HG03060 (cell line): Measurements from ENCODE around the gene CD63.
A peak's percentile ranks its signal among the peaks of the same experiment; 100 is the strongest.

Experiments
- ATAC-seq: cut with Tn5 transposase; IDR thresholded peaks from one replicate; pipeline ENCODE4 v1.9.1; 2021; ENCODE audit warnings: low read depth, moderate number of reproducible peaks; ENCODE audit not compliant: unreplicated experiment

The CD63 gene

DNA sequence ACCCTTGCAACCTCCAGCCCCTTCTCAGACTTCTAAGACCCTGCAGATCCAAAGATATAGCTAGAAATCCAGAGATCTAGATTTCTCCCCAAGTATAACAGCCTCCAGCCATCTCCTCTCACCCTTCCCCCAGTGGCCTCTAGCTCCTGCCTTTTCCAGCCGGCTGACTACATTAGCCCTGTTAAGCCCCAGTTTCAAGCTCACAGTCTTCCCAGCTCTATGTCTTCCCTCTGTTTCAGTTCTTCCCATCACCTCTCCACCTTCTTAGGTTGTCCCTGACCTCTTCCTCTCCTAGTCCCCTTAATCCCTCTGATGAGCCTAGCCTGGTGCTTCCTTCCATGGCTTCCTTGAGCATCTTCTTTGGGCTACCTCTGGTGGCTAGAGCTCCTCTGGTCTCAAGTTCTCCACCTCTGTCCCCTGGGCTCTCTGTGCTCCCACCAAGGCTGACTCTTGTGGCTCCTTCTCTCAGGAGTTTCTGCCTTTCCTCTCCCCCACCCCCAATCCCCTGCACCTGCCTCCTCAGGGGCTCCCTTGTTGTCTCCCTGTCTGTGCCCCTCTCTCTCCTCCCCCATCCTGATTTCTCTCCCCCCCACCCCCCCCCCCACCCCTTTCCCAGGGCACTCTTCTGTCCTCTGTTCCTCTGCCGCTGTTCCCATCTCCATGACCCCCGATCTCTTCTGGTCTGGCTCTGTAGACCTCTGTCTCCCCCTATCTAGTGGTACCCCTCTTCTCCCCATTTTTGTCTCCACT, 13.3 kb upstream of the CD63 start:
- ATAC-seq, result no peak

DNA sequence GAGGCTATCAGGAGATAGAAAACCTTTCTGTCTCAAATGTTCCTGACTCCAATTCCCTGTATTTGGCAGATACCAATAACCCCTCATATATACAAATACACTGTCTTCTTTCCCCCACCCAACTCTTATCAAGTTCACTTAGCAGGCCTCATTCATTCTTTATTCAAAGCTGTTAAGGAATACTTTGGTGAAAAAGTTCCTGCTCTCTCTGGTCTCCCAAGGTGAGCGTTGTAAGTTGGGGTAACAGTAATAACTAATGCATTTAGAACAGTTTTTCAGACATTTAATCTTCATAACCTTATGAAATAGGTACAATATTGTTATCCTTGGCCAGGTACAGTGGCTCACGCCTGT, 10.2 kb upstream of the CD63 start:
- no peak for ATAC-seq

DNA sequence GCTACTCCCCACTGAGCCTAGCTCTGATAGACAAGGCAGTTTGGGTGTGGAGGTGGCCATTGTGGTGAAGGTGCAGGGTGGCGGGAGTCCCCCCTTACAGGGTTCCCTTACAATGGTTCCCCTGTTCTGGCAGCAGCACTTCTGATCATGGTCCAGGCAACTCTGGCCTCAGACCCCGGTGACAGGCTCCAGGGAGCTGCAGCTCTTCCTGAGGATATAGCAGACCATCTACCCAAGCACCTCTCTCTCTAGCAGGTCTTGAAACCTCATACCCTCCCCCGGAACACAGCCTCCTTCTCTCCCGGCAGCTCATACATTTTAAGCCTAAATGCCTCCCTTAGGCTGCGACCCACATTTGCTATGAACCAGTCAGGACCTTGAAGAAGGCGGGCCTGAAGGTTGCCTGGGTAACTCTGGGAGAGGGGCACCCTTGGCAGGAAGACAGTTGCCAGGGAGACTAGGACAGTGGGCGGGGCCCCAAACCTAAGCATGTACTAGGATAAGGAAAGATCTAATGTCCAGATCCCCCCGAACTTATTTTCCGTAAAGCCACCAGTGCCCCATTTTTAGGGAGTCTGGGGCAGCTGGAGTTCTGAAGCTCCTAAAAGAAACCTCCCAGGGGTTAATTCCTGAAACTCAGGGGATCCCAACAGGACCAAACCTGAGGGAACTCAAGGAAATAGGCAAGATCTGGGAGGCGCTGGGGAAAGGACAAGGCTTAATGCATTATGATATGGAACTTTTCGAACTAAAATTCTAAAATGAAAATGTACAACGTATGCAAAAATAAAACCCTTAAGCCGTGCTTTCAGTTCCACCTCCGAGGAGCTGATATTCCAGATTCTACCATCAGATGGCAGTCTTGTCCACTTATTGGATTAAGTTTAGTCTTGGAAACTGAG, 9.6 kb upstream of the CD63 start:
- peak; percentile 58 for ATAC-seq

DNA sequence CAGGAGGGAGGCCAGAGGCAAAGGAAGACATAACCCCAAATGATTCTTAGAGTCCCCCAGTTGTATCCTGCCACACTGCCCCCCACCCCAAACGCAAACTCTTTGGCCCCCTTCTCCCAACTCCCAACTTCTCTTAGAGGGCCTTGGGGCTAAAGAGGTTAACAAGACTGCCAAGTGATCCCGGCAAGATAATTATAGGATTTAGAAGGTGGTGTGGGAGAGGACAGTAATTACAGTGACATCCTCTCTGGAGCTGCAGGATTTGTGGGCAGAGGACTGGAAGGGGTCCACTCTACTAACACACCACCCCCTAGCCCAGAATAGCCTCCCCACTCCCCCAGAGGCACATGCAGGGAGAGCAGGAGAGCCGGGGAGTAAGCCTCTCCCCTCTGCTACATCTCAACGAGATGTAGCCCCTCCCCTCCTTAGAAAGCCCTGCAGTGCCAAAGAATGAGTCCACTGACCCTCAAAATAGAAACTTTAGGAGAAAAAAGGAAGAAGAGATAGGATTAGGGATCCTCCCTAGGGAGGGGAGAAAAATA, 8.8 kb upstream of the CD63 start:
- ATAC-seq, result no peak

DNA sequence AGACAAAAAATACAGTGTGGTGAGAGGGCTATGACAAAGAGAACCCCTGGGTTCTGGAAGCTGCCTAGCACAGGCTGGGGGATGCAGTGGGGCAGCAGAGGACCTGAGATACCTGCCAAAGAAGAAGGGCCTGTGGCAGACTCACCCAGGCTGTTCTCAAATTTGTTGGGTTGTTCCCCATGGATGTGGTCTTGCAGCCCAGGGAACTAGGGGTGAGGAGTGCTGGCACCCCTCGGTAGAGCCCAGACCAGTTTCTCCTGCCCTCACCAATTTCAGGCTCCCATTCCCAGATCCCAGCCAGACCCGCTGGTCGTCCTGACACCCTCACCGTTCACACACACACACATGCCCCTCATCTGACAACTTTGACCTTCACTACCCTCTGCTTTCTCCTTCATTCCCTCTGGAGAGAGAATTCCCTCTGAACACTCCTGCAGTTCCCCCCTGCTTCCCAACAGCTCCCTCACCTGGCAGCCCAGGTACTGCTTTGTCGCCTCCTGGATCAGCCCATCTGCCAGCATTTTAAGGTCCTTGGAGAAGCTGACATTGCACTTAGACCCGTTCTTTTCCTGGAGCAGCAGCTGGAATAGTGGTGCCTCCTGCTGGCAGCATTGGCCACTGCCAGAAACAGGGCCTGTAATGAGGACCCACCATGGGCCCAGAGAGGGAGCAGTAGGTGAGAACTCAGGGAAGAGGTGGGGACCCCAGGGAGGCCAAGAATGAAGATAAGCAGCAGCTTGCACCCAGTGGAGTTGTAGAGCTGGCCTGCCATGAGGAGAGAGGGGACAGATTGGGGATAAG, 8.2 kb upstream of the CD63 start:
- no peak for ATAC-seq

DNA sequence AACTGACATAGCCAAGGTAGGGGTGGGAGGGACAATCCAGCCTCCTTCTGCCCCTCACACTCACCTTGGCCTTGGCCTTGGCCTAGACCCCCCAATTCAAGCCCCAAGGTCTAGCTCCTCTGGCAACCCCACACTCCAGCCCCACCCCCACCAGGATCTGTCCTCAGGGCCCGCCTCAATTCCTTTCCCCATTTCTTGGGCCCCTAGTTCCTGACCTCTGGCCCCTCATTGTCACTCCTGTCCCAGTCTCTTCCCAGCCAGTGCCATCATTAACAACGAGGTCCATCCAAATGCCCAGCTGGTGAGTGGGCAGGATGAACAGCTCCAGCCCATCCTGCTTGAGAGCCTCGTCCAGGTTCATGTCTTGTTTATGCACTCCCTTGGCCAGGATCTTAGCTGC, 7.3 kb upstream of the CD63 start:
- ATAC-seq, result no peak

DNA sequence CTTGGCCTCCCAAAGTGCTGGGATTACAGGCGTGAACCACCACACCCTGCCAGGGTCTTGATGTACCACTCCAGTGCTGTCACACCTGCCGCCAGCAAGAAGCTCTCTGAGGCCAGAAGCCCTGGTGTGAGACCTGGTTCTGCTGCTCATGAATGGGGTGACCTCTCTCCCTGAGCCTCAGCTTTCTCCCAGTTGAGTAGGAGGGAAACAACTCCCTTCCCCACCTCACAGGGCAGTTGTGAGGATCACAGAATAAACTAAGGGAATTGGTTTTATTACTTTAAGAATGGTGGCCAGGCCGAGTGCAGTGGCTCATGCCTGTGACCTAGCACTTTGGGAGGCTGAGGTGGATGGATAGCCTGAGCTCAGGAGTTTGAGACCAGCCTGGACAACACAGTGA, 5.8 kb upstream of the CD63 start:
- ATAC-seq, result no peak

DNA sequence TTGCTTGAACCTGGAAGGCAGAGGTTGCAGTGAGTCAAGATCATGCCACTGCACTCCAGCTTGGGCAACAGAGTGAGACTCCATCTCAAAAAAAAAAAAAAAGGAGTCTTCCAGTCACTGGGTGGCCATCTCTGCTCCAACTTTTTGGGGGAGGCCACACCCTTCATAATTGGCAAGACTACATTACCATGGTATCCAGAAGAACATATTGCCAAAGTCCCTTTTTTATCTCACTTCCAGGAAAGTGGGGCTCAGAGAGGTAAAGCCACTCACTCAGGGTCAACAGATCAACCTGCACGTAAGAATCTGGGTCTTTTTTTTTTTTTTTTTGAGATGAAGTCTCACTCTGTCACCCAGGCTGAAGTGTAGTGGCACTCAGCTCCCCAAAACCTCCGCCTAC, 5.0 kb upstream of the CD63 start:
- no peak for ATAC-seq

DNA sequence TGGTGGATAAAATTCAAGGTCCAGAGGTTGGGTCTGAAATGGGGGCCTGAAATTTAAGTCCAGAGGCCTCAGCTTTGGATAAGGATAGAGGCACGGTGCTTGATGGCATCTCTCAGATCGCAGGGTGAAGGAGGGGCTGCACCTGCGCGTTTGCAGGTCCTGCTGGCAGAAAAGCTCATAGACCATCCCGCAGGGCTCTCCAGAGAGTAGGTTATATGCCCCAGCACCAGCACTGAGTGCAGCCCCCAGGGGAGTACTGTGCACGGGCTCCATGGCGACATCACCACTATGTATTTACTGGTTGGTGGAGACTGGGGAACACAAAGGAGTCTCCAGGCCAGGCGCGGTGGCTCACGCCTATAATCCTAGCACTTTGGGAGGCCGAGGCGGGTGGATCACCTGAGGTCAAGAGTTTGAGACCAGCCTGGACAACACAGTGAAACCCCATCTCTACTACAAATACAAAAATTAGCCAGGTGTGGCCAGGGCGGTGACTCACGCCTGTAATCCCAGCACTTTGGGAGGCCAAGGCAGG, 4.3 kb upstream of the CD63 start:
- ATAC-seq, result no peak

DNA sequence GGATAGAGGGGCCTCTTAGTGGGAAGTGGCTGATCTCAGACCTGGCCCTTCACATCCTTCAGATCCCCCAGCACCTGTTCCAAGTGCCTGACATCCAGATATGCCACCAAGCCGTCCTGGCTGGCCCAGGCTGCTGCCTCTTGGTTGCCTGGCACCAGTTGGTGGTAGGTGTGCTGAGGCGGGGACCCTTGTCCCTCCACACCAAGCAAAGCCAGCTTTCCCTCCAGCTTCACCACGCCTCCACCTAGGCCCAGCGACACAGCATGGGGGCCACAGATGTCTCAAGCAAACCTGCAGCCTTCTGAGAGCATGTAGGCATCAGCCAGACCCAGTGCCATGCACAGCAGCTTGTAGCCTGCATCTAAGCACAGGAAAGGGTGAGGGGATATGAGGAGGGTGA, 3.5 kb upstream of the CD63 start:
- ATAC-seq, result no peak

DNA sequence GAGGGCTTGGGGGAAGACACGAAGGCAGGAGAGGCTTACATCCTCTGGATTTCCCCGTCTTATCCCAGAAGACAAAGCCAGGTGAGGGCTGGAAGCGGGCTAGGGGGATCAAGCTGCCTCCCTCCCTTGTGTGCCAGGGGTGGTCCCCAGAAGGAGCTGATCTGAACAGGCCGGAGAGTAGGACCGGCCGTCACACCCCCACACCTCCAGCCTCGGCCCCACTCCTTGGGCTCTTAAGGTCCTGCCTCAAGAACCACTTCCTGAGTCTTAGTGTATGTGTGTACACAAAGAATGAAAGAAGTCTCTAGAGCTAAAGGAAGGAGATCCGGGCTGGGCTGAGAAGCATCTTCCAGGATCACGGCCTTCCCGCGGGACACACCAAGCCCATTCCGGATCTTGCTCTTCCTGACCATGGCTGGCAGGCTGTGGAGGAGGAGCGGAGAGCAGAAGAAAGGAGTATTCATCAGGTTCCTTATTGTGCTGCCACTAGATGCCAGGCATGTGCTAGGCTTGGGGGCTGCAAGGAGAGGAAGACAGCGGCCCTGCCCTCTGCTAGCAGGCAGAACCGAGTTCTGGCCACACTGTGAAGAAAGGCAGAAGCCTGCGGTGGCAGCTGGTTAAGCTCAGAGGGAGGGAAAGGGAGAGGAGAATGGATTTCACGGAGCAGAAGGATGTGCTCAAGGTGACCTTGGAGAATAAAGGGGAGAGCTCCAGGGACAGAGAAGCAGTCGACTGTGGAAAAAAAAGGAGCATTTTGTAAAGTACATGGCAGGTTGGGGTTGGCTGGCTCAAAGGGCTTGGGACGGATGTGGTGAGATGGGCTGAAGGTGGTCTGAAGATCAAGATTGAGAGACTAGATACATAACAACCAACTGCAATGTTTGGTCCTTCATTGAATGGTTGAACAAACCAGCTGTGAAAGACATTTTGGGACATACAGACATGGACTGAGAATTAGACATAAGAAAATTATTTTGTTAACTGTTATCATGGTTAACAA, 1.3 kb upstream of the CD63 start:
- ATAC-seq, result peak; percentile 28

DNA sequence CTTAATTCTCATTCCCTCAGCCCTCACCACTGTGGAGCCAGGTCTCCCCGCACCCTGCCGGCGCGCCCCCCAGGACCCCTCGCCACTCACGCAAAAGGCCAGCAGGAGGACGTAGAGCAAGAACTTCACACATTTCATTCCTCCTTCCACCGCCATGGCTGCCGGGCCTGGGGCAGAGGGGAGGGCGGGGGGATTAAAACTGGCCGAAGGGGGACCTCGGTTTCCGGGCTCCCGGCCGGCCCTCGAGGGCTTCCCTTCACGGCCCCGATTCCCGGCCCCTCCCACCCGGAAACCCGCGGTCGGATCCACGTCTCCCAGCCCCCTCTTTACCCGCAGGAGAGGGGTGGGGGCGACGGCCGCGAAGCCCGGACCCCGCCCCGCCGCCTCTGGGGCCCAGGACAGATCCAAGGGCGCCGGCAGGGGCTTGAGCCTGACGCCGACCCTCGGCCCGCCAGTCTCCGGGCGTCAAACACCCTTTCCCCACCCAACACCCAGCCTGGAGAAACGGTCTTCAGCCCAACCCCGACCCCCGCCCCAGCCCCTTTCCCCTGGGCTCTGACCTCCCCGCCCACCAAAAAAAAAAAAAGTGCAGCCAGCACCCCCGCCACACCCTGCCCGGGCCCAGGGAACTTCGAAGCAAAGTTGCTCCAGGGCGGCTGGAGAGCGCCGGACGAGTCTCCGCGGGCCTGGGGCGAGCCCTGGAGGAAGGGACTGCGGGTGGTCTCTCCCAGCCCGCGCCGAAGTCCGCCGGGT, 447 bp downstream of the CD63 start:
- ATAC-seq, result peak; percentile 1

DNA sequence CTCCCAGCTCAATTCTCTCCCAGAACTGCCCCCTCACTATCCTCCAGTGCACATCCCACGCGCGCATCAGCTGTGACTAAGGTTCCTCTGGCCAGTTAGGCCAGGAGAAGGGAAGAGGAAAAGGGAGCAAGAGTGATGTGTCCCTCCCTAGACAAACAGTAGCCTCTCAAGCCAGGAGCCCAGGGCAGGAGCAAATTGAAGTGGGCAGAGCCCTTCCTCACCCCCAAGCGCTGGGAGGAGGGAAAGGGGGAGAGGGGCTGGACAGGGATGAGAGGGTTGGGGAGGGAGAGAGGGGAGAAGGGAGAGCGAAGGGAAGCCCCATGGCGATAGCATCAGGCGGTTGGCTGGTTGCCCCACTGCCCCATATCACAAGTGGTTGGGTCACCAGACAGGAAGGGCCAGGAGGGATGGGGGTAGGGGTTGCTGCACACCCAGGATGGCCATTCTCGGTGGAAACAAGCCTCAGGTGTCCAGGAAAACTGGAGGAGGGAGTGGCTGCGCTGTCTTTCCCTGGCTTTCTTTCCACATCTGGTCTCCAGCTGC, 1.1 kb downstream of the CD63 start:
- no peak for ATAC-seq

DNA sequence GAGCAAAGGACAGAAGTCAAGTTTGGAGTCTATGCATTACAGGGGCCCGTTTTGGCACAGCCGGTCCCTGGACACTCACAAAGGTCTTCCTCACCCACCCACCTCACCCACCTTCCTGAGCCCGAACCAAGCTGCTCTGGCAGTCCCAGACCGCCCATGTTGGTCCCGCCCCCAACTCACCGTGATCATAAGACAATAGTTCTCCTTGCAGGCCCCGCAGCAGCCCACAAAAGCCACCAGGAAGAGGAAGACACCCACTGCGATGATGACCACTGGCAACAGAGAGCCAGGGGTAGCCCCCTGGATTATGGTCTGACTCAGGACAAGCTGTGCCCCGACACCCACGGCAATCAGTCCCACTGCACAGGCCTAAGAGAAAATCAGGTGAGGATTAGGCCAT, 1.8 kb downstream of the CD63 start:
- no peak for ATAC-seq

DNA sequence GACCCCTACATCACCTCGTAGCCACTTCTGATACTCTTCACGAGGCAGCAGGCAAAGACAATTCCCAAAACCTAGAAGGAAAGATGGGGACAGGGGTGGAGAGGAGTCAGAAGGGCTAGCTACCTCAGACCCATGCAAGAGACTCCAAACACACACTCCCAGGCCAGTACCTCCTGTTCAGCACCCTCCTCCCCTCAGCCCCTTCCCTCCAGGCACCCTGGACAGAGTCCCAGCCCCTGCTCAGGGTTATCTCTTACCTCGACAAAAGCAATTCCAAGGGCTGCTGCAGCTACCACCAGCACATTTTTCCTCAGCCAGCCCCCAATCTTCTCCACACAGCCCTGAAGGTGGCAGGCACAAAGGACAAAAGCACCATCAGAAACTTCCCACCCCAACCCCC, 3.3 kb downstream of the CD63 start:
- ATAC-seq, result no peak

DNA sequence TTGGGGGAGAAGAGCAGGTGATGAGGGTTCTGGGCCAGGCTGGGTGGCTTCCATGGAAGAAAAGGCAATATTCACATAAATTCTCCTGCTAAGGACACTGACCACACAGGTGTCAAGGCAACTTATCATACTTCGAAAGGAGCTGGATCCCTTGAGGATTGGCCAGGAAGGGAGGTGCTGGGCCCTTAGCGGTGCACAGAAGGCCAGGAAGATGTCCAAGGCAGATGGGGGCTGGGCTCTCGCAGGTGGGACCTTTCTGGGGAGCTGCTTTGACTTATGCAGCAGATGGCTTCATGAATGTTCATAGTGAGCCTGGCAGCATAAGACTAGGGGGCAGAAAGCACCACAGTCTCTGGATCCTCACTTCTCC, 3.9 kb downstream of the CD63 start:
- no peak for ATAC-seq

DNA sequence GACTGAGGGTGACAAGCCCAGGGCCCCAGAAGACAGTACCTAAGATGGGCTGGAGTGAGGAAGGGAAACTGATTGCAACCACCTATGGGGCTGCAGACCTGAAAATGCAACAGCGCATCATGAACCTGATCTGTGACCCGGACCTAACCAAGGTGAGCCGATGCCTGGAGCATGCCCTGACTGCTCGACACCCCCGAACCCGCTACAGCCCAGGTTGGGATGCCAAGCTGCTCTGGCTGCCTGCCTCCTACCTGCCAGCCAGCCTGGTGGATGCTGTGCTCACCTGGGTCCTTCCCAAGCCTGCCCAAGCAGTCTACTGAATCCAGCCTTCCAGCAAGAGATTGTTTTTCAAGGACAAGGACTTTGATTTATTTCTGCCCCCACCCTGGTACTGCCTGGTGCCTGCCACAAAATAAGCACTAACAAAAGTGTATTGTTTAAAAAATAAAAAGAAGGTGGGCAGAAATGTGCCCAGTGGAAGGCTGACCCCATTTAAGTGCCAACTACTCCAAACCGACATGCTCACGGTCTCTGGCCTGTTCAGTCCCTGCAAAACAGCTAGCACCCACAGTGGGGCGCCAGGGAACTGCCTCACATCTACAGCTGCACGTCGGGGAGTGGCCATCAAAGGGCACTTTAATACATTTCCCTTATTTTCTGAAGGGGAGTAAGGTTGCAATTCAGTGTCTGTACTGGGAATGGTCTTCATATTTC, 4.4 kb downstream of the CD63 start:
- no peak for ATAC-seq
